PC-9 (cell line): Measurements from ENCODE around the gene ITGB5.

Experiments used
- CTCF ChIP-seq: fragments of 200-600 bp; sonication (generic); conservative IDR thresholded peaks from 2 replicates; pipeline ENCODE4 v1.6.1; 2017; ENCODE audit warnings: mixed run types, antibody characterized with exemption, mild to moderate bottlenecking, moderate library complexity
- EZH2 ChIP-seq: fragments of 200-600 bp; sonication (generic); IDR thresholded peaks from 2 replicates; pipeline ENCODE4 v1.8.0; 2017; ENCODE audit warnings: antibody characterized with exemption, low read depth

GRCh38 chr3:124904835-124905492, 17.8 kb upstream of the ITGB5 start:
- TF ChIP-seq CTCF (no peak), EZH2 (no peak)
